Measurements from ENCODE around the gene CLK1.
A peak's percentile ranks its signal among the peaks of the same experiment; 100 is the strongest.
"Not testable (repeated sequence)": the region's sequence is repeated elsewhere in the genome, so short reads cannot be mapped to it uniquely, and the experiment has no call there.

CLK1 gene

DNA sequence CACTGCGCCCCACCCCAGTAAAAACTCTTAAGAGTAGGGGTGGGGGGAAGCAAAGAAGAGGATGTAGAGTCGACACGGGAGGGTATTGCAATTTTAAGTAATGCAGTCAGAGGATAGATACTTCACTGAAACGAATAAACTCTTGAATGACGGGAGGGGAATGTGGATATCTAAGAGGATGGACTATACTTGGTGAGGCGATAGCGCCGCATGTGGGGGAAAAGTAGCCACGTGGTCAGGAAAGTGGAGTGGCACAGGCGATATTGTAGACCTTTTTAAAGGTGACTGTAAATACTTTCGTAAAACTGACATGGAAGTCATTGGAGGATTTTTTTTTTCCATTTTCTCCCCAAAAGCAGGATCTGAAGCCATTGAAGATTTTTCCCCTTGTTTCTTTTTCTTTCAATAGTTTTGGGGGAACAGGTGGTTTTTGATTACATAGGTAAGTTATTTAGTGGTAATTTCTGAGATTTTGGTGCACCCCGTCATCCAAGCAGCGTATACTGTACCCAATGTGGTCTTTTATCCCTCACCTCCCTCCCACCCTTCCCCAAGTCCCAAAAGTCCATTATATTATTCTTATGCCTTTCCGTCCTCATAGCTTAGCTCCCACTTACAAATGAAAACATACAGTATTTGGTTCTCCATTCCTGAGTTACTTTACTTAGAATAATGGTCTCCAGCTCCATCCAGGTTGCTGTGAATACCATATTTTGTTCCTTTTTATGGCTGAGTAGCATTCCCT lies 13.8 kb downstream of the CLK1 start:
- DNase-seq: no peak

DNA sequence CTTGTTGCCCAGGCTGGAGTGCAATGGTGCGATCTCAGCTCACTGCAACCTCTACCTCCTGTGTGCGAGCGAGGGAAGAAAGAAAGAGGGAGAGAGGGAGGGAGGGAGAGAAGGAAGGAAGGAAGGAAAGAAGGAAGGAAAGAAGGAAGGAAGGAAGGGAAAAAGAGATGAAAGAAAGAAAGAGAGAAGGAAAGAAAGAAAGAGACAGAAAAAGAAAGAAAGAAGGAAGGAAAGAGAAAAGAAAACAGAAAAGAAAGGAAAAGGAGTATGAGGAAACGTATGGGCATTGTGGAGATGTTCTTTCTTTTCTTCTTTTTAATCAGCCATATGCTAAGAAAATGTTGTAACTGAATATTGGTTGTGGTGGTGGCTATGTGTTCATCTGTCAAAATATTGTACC lies 16.5 kb downstream of the CLK1 start:
- DNase-seq: no peak

DNA sequence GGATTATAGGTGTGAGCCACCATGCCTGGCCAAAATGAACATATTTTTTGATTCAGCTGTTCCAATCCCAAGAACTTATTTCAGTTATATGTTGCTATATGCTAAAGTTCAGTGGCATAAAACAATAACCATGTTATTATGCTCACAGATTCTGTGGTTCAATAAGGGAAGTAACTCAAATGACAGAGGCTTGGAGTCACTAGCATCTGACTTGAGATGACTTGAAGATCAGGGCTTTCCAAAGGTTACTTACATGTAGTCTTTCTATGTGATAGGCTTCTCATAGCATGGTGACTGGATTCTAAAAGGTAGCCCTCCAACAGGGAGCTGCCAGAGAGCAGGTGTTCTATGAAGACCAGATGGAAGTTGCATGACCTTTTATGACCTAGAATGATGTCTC lies 17.2 kb downstream of the CLK1 start:
- DNase-seq: no peak

DNA sequence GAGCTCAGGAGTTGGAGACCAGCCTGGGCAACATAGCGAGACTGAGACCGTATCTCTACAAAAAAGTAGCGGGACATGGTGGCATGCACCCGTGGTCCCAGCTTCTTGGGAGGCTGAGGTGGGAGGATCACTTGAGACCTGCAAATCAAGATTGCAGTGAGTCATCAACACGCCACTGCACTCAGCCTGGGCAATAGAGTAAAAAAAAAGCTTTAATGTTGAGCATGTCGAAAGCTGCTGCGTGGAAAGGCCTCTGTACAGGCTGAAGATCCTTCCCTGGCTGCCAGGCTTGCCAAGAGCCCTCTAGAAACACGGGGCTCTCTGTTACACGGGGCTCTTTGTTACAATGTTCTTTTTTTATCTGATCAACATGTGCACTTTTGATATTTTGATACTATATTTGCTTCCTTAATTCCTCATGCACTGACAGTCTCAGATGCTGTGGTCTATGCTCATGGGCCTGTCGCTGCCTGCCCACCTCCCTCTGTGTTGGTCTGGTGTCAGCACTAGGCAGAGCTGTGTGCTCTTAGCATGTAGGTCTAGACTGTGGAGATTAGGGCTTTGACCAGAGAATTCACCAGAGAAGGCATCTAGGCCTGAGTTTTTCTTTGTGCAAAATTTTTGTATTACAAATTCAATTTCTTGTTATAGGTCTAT lies 18.7 kb downstream of the CLK1 start:
- no peak for DNase-seq

DNA sequence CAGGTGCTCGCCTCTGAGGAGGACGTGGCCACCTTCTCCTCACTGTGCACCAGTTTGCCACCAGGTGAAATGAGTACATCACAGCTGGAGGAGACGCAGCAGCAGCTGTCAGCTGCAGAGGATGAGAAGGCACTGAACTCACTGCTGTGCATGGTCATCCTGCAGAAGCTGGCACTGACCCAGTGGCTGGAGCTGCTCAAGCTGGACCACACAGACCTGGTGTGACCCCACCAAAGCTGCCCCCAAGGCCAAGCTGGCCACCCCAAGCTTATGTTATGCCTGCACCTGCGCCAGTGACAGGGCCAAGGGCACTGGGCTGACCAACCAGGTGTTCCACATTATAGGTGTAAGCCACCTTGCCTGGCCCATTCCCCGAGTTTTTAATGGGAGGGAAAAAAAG lies 19.3 kb downstream of the CLK1 start:
- no peak for DNase-seq

DNA sequence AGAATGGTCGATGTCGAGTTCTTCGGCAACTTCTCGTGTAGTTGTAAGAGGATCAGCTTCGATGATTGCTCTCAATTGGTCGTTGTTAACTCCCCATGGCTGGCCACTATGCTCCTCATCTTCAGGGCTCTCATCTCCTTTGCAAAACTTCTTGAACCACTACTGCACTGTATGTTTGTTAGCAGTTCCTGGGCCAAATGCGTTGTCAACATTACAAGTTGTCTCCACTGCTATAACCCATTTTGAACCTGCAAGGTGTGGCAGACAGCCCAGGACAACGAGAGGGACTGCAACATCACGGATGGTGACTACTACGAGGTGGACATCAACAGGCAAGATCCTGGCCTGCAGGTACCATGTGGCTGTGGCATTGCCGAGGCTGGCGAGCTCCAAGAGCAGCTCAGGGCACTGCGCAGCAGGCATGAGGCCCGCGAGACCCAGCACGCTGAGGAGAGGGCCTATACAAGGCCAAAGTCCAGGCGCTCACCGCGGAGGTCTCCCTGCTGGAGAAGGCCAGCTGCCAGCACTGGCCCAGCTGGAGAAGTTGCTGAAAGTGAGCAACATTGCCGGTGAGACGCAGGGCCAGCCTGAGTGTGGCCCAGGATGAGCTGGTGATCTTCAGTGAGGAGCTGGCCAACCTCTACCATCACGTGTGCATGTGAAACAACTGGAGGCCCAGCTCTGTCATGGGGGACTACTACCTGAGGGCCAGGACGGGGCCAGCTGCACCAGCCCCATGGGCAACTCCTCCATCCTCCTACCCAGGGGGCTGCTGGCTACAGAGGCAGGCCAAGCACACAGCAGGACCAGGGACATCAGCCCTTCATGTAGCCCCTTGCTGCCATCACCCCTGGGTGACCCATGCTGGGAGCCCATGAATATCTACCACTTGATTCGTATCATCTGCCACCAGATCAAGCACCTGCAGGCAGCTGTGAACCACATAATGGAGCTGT lies 20.2 kb downstream of the CLK1 start:
- DNase-seq: no peak

DNA sequence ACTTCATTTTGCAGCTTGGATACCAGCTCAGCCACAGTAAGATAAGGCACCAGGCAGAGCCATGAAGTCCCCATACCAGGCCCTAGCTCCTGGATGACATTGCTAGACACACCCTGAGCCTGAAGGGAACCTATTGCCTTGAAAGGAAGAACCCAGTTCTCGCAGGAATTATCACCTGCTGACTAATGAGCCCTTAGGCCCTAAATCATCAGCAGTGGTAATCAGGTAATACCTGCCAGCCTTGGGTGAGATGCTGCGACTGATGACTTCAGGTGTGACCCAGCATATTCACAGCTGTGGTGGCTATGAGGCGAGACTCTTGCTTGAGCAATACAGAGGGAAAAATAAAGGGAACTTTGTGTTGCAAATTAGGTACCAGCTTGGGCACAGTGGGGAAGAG lies 24.9 kb downstream of the CLK1 start:
- no peak for DNase-seq

DNA sequence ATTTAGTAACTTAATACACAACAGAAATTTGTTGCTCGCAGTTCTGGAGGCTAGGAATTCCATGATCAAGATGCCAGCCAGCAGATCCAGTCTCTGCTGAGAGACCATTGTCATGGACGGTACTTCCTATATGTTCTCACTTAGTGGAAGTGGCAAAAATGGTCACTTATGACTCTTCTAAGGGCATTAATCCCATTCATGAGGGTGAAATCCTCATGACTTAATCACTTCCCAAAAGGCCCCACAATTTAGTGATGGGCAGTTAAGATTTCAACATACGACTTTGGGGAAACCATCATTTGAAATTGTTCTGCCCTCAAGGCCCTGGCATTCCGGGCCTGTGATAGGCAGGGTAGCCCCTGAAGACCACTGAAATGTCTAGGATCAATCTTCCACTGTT lies 29.8 kb downstream of the CLK1 start:
- no peak for DNase-seq

DNA sequence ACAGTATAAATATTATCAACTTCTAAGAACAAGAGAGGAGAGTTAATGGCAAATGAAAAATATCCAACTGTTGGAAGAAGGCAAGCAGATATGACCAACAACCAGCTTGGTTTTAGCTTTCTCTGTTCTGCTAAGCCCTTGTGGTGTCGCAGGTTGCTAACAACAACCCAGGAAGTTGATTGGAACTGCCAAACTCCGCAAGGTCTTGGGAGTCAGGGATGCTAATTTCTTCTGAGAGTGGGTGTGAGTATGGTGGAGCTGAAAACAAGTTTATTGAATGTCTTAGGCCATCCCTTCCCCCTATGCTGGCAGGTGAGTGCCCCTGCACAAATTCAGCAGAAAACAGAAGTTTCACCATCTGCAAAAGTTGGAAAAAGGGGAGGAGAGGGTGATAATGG lies 35.2 kb downstream of the CLK1 start:
- DNase-seq: no peak

DNA sequence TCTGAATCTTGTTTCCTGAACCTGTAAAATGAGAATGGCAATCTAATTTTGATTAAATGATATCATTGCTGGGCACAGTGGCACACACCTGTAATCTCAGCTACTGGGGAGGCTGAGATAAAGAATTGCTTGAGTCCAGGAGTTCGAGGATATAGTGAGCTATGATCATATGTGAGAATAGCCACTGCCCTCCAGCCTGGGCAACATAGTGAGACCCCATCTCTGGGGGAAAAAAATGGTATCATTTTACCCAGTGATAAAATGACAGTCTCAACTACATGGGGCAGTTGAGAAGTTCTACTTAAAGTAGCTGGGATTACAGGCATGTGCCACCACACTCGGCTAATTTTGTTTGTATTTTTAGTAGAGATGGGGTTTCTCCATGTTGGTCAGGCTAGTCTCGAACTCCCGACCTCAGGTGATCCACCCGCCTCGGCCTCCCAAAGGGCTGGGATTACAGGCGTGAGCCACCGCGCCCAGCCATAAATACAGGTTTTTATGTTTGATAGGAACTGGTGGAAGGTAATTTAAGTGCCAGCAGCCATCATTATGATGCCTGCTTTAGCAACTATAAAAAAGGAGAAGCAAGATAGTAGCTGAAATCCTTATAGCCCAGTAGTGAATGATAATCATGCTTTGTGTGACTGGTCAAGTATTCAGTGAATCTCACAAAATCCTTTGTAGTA lies 35.7 kb downstream of the CLK1 start:
- no peak for DNase-seq

DNA sequence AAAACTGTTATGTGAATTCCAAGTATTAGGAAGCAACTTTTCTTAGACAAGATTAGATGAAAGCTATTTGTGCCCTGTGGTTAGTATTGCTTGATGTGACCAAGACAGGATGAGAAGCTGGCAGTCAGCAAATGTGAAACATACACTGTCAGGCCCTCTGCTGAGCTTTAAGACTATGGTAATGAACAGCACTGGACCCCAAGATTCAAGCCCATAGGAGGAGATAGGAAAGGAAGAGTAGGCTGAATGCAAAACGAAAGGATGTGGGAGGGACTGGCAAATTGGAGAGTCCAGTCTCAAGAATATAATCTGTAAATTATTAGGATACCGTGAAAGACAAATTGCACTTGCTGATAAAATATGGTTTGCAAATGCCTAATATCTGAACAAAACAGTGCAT lies 36.4 kb downstream of the CLK1 start:
- DNase-seq: no peak

DNA sequence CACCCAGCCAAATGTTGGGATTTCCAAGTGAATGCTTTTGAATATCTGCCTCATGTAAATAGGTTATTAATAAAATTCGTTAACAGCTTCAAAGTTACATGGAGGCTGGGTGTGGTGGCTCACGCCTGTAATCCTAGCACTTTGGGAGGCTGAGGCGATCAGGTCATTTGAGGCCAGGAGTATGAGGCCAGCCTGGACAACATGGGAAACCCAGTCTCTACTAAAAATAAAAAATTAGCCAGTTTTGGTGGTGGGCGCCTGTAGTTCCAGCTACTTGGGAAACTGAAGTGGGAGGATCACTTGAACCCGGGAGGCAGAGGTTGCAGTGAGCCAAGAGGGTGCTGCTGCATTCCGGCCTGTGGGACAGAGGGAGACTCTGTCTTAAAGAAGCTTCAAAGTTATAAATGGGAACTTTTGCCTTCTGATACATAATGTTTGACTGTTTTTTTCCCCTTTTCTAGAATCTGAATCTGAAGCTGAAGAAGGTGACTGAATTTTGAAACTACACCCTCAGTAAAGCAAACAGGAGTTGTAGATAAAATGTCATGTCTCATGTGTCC lies 42.7 kb downstream of the CLK1 start:
- no peak for DNase-seq

DNA sequence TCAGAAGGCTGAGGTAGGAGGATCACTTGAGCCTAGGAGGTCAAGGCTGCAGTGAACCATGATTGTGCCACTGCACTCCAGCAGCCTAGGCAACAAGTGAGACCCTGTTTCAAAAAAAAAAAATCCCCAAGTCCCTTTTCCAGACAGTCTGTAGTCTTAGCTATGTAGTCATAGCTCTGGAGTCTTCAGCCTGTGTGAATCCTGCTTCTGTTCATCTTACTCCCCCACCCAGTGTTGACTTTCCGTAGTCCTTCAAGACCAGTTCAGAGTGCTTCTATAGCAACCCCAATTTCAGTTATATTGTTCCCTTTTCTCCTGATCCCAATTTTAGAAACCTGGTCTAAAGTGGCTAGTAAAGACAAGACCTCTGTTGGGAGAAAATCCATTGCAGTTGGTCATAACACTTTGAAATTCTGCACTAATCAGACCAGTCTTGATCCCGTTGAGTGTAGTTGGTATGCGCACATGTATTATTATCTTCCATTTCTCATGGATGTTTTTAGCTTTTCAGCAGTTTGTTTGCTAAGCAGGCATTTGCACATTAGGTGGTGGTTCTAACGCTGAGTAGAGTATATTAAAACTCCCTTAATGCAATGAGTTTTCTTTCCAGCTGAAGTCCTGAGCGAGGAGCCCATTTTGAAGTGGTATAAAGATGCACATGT lies 43.8 kb downstream of the CLK1 start:
- no peak for DNase-seq

DNA sequence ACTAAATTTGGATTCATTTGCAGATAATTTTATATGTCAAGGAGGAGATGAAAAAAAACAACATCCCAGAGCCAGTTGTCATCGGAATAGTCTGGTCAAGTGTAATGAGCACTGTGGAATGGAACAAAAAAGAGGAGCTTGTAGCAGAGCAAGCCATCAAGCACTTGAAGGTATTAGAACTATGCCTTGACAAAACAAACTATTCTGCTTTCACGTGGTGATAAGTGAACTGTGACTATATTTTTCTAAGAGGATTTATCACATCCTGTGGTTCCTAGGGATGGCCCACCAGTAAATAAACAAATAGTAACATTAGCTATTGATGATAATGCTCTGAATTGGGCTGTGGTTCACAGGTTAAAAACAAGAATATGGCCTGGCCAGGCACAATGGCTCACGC lies 45.7 kb downstream of the CLK1 start:
- DNase-seq: not testable (repeated sequence)

DNA sequence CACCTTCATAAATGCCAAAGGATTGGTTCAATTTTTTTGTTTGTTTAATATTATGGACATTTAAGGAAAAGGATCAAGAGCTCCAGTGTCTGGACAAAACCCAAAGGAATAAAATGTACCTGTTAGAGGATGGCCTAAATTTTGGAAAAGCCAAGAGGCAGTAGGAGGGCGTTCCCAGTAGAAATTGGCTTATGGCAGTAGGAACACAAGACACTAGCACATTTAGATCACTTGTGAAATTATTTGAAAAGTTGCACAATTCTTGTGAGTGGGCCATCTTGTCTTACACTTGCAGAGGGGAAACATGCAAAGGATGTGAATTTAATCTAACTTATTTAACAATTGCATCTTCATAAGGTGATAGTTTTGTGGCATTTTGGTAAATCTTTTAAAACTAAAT lies 49.5 kb downstream of the CLK1 start:
- no peak for DNase-seq

DNA sequence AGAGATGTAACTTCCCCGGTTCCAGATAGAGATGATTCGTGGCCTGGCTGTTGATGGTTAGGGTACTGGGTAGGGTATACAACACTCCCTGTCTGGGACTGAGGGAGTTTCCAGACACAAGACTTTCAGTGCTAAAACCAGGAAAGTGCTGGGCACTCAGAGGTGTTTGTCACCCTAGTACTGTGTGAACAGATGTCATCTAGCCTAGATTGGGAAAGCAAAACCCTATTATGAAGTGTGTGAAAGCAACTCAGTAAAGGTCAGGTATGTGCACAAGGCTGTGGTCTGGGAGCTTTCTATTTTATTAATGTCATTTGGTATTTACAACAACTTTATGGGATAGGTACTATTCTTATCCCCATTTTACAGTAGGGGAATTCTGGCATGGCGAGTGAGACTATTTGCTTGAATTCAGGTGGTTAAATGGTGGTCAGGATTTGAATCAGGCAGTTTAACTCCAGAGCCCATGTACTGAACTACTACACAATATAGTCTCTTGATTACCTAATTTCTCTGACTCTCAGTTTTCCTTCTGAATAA lies 50.1 kb downstream of the CLK1 start:
- DNase-seq: no peak

DNA sequence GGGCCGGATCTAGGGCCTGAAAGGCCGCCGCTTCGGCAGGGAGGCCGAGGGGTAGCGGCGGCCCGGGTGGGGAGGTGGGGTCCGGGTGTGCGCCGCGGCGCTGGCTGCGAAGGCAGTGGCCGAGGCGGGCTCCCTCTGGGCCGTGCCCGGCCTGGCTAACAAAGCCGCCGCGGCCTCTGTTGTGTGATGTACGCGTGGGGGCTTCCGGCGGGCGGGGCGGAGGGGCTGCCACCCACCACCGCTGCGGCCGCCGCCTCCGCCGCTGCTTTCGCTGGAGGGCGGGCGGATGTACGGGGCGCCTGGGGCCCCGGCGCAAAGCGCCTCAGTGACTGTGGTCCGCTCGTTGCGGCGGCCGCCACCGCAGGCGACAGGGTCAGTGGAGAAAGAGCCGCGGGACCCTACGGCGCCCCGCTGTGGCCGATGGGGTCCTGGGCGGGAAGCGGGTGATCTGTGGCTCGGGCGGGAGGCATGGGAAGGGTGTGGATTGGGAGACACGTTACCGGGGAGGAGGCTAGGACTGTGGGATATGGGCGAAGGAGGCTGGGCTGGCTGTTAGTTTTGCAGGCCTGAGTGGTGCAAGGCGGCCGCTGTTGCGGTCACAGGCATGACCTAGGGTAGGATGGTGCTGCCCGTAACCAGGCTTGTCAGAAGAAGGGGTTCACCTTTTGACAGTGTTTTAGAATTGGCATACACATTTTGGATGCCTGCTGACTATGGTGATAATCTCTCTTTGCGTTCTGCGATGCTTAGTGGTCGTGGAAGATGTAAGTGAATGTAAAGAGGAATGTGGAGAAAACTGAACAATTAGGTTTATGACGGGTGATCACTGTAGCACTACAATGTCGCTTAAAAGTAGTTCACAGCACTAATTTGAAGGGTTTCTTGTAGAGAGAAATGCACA lies 52.1 kb downstream of the CLK1 start:
- peak in 1 of 2 experiments; percentile 69 for DNase-seq

DNA sequence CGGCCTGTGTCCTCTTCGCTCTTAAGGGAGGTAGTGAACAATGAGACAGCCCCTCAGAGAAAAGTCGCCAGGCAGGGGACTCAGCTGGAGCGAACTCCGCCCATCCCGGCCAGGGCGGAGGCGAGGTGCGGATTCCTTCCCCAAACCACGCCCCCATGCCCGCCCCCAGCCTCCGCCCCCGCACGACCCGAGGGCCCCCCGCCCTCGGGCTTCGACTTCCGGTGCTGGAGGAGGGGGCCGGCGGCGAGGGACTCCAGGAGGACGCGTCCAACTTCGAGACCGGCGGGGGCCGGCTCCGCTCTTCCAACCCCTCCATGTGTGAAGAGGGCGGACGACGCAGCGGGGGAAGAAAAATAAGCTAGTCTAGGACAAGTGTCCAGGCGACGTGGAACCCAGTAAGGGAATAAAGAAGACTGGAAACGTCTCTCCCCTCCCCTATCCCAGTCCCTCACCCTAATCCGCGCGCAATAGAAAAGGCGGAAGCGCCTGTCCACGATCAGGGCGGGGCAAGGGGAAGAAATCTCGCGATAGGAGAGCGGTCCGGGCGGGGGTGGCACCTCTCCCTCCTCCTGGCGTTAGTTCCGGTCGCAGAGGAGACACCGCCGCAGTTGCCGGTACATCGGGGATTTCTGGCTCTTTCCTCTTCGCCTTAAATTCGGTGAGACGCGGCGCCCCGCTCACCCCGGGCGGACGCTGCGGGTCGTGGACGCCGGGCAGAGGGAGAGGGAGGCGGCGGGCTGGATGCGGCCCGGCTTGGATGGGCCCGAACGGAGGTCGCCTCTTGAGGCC lies 52.9 kb downstream of the CLK1 start, which contains the start of gene BZW1:
BZW1 (plus strand) TSS at position 578 of the 789 bp plus-strand sequence. CDS start 1,308 bp downstream, outside the sequence.
- peak; percentile 89 to 92 for DNase-seq

DNA sequence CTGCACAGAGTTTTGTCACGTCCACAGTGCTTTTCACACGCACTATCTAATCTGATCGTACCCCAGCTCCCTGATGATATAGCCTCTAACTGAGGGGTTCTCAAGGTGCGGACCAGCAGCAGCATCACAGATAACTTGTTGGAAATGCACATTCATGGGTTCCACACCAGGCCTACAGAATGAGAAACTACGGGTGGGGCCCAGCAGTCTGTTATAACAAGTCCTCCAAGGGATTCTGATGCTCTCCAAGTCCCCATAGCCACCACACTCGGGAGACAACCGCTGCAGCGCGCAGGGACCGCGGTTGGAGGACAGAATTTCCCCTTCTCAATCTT lies 53.5 kb downstream of the CLK1 start:
- DNase-seq: no peak

Data from NCI-H524 (cell line).